K562 (cell line): ENCODE measurements around the gene SEMA4G. TPM values are rescaled to one million over a fixed set of nuclear protein-coding genes. Genes with fewer than 3 reads are reported as not detected.

Experiments used
- CTCF ChIP-seq, 3 experiments: IDR thresholded peaks in 2 of 3; conservative IDR thresholded peaks in 1 of 3; 2 replicates each; pipeline ENCODE4 v1.5.1; 2011 to 2012; ENCODE audit warnings: low read length in 3 of 3, mild to moderate bottlenecking in 3 of 3, control low read depth in 2 of 3, improper control_type of control experiment in 1 of 3, inconsistent platforms in 1 of 3, low read depth in 1 of 3, mixed read lengths in 1 of 3, moderate library complexity in 1 of 3; ENCODE audit not compliant: insufficient read depth in 2 of 3
- CUX1 ChIP-seq: fragments of 200-800 bp; sonication (Bioruptor generic); IDR thresholded peaks from 2 replicates; pipeline ENCODE4 v1.6.1; 2016; ENCODE audit warnings: missing genetic modification characterization, missing compliant biosample characterization
- CXXC5 ChIP-seq: fragments of 250-450 bp; sonication (Bioruptor Pico); IDR thresholded peaks from 2 replicates; pipeline ENCODE4 v1.8.0; 2022; ENCODE audit warnings: inconsistent platforms, mild to moderate bottlenecking, moderate library complexity
- EGR1 ChIP-seq: fragments of 450-650 bp; conservative IDR thresholded peaks from 2 replicates; pipeline ENCODE4 v1.6.1; 2017; ENCODE audit warnings: mild to moderate bottlenecking
- FIP1L1 ChIP-seq: fragments of 200-400 bp; formaldehyde crosslinking; IDR thresholded peaks from 2 replicates; pipeline ENCODE4 v1.6.1; 2018; ENCODE audit warnings: mild to moderate bottlenecking, low read depth, low read length; ENCODE audit not compliant: poor library complexity, severe bottlenecking
- FOXP1 ChIP-seq: sonication (generic); formaldehyde crosslinking; IDR thresholded peaks from 2 replicates; pipeline ENCODE4 v1.8.0; 2022; ENCODE audit warnings: mild to moderate bottlenecking, missing genetic modification reagents
- HNRNPLL ChIP-seq: fragments of 200-400 bp; formaldehyde crosslinking; IDR thresholded peaks from 2 replicates; pipeline ENCODE4 v1.6.1; 2017; ENCODE audit warnings: low read length, low read depth, mild to moderate bottlenecking; ENCODE audit not compliant: poor library complexity, severe bottlenecking
- MYC ChIP-seq, 2 experiments: fragments of 250-450 bp in 1 of 2; sonication (Bioruptor Pico) in 1 of 2; IDR thresholded peaks; 2 replicates each; pipeline versions ENCODE4 v1.5.1 to v1.6.1; 2012 to 2021; ENCODE audit warnings: low read depth in 2 of 2, borderline replicate concordance in 1 of 2, improper control_type of control experiment in 1 of 2, low read length in 1 of 2, mild to moderate bottlenecking in 1 of 2, moderate library complexity in 1 of 2
- NRF1 ChIP-seq, 2 experiments: fragments of 450-650 bp; IDR thresholded peaks in 1 of 2; conservative IDR thresholded peaks in 1 of 2; 2 replicates each; pipeline ENCODE4 v1.6.1; 2014; ENCODE audit warnings: mild to moderate bottlenecking in 2 of 2
- SOX6 ChIP-seq: fragments of 450-650 bp; IDR thresholded peaks from 2 replicates; pipeline ENCODE4 v1.6.1; 2014; ENCODE audit warnings: mild to moderate bottlenecking
- TBP ChIP-seq: optimal IDR thresholded peaks from 2 replicates; pipeline ENCODE3; 2011; ENCODE audit warnings: low read depth, low read length, improper control_type of control experiment
- XRCC5 ChIP-seq: fragments of 200-400 bp; formaldehyde crosslinking; IDR thresholded peaks from 2 replicates; pipeline ENCODE4 v1.6.1; 2017; ENCODE audit warnings: low read depth, mild to moderate bottlenecking, low read length
- ZBTB7A ChIP-seq: IDR thresholded peaks from 2 replicates; pipeline ENCODE4 v1.6.1; 2011; ENCODE audit warnings: low read depth, mild to moderate bottlenecking, low read length, moderate library complexity, borderline replicate concordance; ENCODE audit not compliant: control insufficient read depth
- ZNF354B ChIP-seq: fragments of 250-450 bp; sonication (Bioruptor Pico); IDR thresholded peaks from 2 replicates; pipeline ENCODE4 v1.4.0; 2020
- ZNF639 ChIP-seq, 2 experiments: fragments of 200-800 bp in 1 of 2; sonication (Bioruptor generic) in 1 of 2; sonication (generic) in 1 of 2; formaldehyde crosslinking in 1 of 2; IDR thresholded peaks in 1 of 2; conservative IDR thresholded peaks in 1 of 2; 2 replicates each; pipeline versions ENCODE4 v1.5.0 to v1.6.1; 2016 to 2020; ENCODE audit warnings: missing compliant biosample characterization in 1 of 2, missing genetic modification characterization in 1 of 2, missing genetic modification reagents in 1 of 2
- polyA plus RNA-seq, 8 experiments: library from polyadenylated mRNA; depleted of rRNA in 4 of 8; stranded (reverse) in 5 of 8; unstranded in 3 of 8; fragments of >200 nt; fragmentation: Nextera tagmentation in 2 of 8; fragmentation: Illumina TruSeq in 1 of 8; extraction: Ambion mirVana in 2 of 8; extraction: Trizol in 1 of 8; gene quantifications; 2 replicates each; pipeline versions ENCODE4 v1.2.1 to v1.2.3, GENCODE V29; 2011 to 2014; ENCODE audit warnings: inconsistent platforms in 1 of 8, missing spikeins in 1 of 8
- total RNA-seq, 7 experiments: library from RNA; depleted of rRNA in 6 of 7; stranded (reverse); fragments of >200 nt in 6 of 7; fragmentation: Illumina TruSeq in 2 of 7; extraction: Trizol in 2 of 7; gene quantifications; 2 replicates each; pipeline versions ENCODE4 v1.2.1 to v1.2.3, GENCODE V29; 2011 to 2021; ENCODE audit warnings: low replicate concordance in 1 of 7

SEMA4G gene
- total and polyA plus RNA-seq, 9 of the 15 experiments (the other 6 are each of a cell fraction or from before 2014, with no cell fraction given), result 0.40 to 7.8 (median 1.8) TPM

GRCh38 chr10:100997360-100998182, 28.3 kb downstream of the SEMA4G start (continued):
- TF ChIP-seq ZBTB7A, result peak; percentile 6; the same call in 1 of the 2 replicates
- peak; percentile 79 for TF ChIP-seq FIP1L1
- TF ChIP-seq SOX6, result no peak
- no peak for TF ChIP-seq NRF1 (conservative IDR thresholded peaks at IDR 0.05 in 1 of 2, IDR thresholded peaks at IDR 0.05 in 1 of 2)
- peak; percentile 76 for TF ChIP-seq CXXC5 (CRISPR knock-in tag)
- no peak for TF ChIP-seq HNRNPLL
- 0 out of 2 replicates have a peak, but pooled peaks have one; percentile 23 for TF ChIP-seq XRCC5
- peak; percentile 73 to 85 (median 77) for TF ChIP-seq CTCF (IDR thresholded peaks at IDR 0.05 in 2 of 3, conservative IDR thresholded peaks at IDR 0.05 in 1 of 3; ENCODE audit: insufficient read depth in 2 of 3, low read depth in 1 of 3, low read length in 3 of 3)
- TF ChIP-seq MYC (IDR thresholded peaks at IDR 0.05; ENCODE audit: low read depth, low read length), result peak; percentile 57; the same call in 1 of the 2 replicates
- no peak for TF ChIP-seq MYC (CRISPR knock-in tag; IDR thresholded peaks at IDR 0.05; ENCODE audit: borderline replicate concordance, low read depth)
- TF ChIP-seq ZNF639 (CRISPR knock-in tag; conservative IDR thresholded peaks at IDR 0.05 in 1 of 2, IDR thresholded peaks at IDR 0.05 in 1 of 2), result peak in 1 of 2 experiments; percentile 47; a peak in 2 of 4 replicates
- no peak for TF ChIP-seq EGR1
- peak; percentile 43 for TF ChIP-seq TBP
- TF ChIP-seq ZNF354B (CRISPR knock-in tag), result no peak
- no peak for TF ChIP-seq CUX1 (CRISPR knock-in tag)
- TF ChIP-seq FOXP1, result 0 out of 2 replicates have a peak, but pooled peaks have one; percentile 26
